NT2/D1 (cell line): ENCODE results near the gene B3GALT6.

ENCODE experiments used
- DNase-seq: peaks from one replicate; pipeline ENCODE4 v3.0.0-alpha.2; 2011; ENCODE audit warnings: low read depth, low spot score
- H3K27me3 ChIP-seq: 2 replicates; pipeline ENCODE4 v1.6.0; 2011; ENCODE audit warnings: mild to moderate bottlenecking; ENCODE audit not compliant: insufficient read length, insufficient read depth
- H3K36me3 ChIP-seq: 2 replicates; pipeline ENCODE4 v1.6.1; 2011; ENCODE audit warnings: mild to moderate bottlenecking, low read length, mixed read lengths; ENCODE audit not compliant: insufficient read depth, insufficient read length
- H3K4me1 ChIP-seq: 2 replicates; pipeline ENCODE4 v1.5.1; 2011; ENCODE audit not compliant: insufficient read depth, insufficient read length
- H3K4me3 ChIP-seq: 2 replicates; pipeline ENCODE4 v1.5.1; 2011; ENCODE audit warnings: low read depth; ENCODE audit not compliant: insufficient read length
- H3K9ac ChIP-seq: 2 replicates; pipeline ENCODE4 v1.6.0; 2011; ENCODE audit warnings: low read depth; ENCODE audit not compliant: insufficient read length
- H3K9me3 ChIP-seq: 2 replicates; pipeline ENCODE4 v1.5.1; 2011; ENCODE audit warnings: mild to moderate bottlenecking, low read length; ENCODE audit not compliant: insufficient read depth
- SUZ12 ChIP-seq: IDR thresholded peaks from 2 replicates; pipeline ENCODE4 v1.6.1; 2011; ENCODE audit not compliant: insufficient read length, insufficient read depth; ENCODE audit errors: extremely low read depth
- YY1 ChIP-seq: IDR thresholded peaks from 2 replicates; pipeline ENCODE4 v1.6.1; 2011; ENCODE audit not compliant: insufficient read length, insufficient read depth
- ZNF274 ChIP-seq: IDR thresholded peaks from 2 replicates; pipeline ENCODE4 v1.6.1; 2011; ENCODE audit warnings: mild to moderate bottlenecking, low read depth, low read length

B3GALT6 gene

GRCh38 chr1:1215080-1215676, 16.9 kb upstream of the B3GALT6 start:
- peaks cover 35% of the 10 kb centered on the region for H3K36me3 ChIP-seq
- no peaks in the 10 kb centered on the region for H3K9me3 ChIP-seq
- H3K4me1 ChIP-seq: peaks cover 2% of the 10 kb centered on the region
- H3K9ac ChIP-seq: no peak overlapping the region
- TF ChIP-seq YY1: no peak
- TF ChIP-seq ZNF274: no peak
- no peak for TF ChIP-seq SUZ12
- no peaks in the 10 kb centered on the region for H3K27me3 ChIP-seq
- DNase-seq: no peak
- no peak overlapping the region for H3K4me3 ChIP-seq

- H3K4me3 ChIP-seq: no peak overlapping the region
- H3K27me3 ChIP-seq: no peaks in the 10 kb centered on the region
- H3K4me1 ChIP-seq: no peaks in the 10 kb centered on the region
- H3K9ac ChIP-seq: no peak overlapping the region
- H3K36me3 ChIP-seq: peaks cover 42% of the 10 kb centered on the region
- DNase-seq: no peak
- no peaks in the 10 kb centered on the region for H3K9me3 ChIP-seq
- TF ChIP-seq YY1 (no peak), ZNF274 (no peak), SUZ12 (no peak)
These were observed 16.0 kb upstream of the B3GALT6 start for GRCh38 chr1:1215881-1216605.

- Histone ChIP-seq H3K9me3 (no peaks in the 10 kb centered on the region), H3K27me3 (no peaks in the 10 kb centered on the region), H3K36me3 (peaks cover 48% of the 10 kb centered on the region), H3K4me1 (no peaks in the 10 kb centered on the region), H3K9ac (no peak overlapping the region), H3K4me3 (no peak overlapping the region)
- DNase-seq: no peak
- TF ChIP-seq ZNF274 (no peak), SUZ12 (no peak), YY1 (no peak)
These were observed 15.0 kb upstream of the B3GALT6 start for GRCh38 chr1:1216770-1217620.

- H3K9me3 ChIP-seq: no peaks in the 10 kb centered on the region
- no peaks in the 10 kb centered on the region for H3K27me3 ChIP-seq
- H3K9ac ChIP-seq: no peak overlapping the region
- no peaks in the 10 kb centered on the region for H3K4me1 ChIP-seq
- TF ChIP-seq SUZ12: no peak
- TF ChIP-seq ZNF274: no peak
- TF ChIP-seq YY1: no peak
- H3K36me3 ChIP-seq: peaks cover 57% of the 10 kb centered on the region
- no peak overlapping the region for H3K4me3 ChIP-seq
- DNase-seq: no peak
These were observed 14.2 kb upstream of the B3GALT6 start for GRCh38 chr1:1217621-1218523.

- Histone ChIP-seq H3K4me3 (no peak overlapping the region), H3K9ac (no peak overlapping the region), H3K27me3 (no peaks in the 10 kb centered on the region), H3K36me3 (peaks cover 64% of the 10 kb centered on the region), H3K9me3 (no peaks in the 10 kb centered on the region), H3K4me1 (no peaks in the 10 kb centered on the region)
- DNase-seq: no peak
- TF ChIP-seq YY1 (no peak), SUZ12 (no peak), ZNF274 (no peak)
These were observed 13.4 kb upstream of the B3GALT6 start for GRCh38 chr1:1218524-1219200.

- no peak for TF ChIP-seq YY1
- Histone ChIP-seq H3K9ac (no peak overlapping the region), H3K9me3 (no peaks in the 10 kb centered on the region), H3K4me3 (no peak overlapping the region), H3K27me3 (no peaks in the 10 kb centered on the region), H3K4me1 (no peaks in the 10 kb centered on the region), H3K36me3 (peaks cover 68% of the 10 kb centered on the region)
- DNase-seq: no peak
These were observed 12.7 kb upstream of the B3GALT6 start for GRCh38 chr1:1219341-1219740.
